HG02970 (cell line): ENCODE data around the gene NDUFS1.

Experiments used
- ATAC-seq: cut with Tn5 transposase; IDR thresholded peaks from one replicate; pipeline ENCODE4 v1.9.1; 2021; ENCODE audit warnings: mild to moderate bottlenecking, moderate library complexity, moderate number of reproducible peaks; ENCODE audit not compliant: unreplicated experiment, low FRiP score

Gene NDUFS1

GRCh38 chr2:206071807-206072206 lies 87.4 kb downstream of the NDUFS1 start:
- no peak for ATAC-seq

GRCh38 chr2:206069417-206069816 lies 89.8 kb downstream of the NDUFS1 start:
- ATAC-seq = no peak

GRCh38 chr2:206068207-206068606 lies 91.0 kb downstream of the NDUFS1 start:
- no peak for ATAC-seq
